ENCODE measurements around the gene MAP3K12.

DNA sequence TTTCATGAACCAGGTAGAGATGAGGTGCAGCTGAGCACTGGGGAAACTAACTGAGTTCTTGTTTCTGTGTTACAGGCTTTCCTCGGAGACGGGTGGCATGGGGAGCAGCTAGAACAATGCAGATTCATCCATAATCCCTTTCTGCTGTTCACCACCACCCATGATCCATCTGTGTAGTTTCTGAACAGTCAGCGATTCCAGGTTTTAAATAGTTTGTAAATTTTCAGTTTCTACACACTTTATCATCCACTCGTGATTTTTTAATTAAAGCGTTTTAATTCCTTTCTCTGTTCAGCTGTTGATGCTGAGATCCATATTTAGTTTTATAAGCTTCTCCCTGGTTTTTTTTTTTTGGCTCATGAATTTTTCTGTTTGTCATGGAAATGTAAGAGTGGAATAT, 19.9 kb downstream of the MAP3K12 start:
- TF ChIP-seq, protein P1, sequence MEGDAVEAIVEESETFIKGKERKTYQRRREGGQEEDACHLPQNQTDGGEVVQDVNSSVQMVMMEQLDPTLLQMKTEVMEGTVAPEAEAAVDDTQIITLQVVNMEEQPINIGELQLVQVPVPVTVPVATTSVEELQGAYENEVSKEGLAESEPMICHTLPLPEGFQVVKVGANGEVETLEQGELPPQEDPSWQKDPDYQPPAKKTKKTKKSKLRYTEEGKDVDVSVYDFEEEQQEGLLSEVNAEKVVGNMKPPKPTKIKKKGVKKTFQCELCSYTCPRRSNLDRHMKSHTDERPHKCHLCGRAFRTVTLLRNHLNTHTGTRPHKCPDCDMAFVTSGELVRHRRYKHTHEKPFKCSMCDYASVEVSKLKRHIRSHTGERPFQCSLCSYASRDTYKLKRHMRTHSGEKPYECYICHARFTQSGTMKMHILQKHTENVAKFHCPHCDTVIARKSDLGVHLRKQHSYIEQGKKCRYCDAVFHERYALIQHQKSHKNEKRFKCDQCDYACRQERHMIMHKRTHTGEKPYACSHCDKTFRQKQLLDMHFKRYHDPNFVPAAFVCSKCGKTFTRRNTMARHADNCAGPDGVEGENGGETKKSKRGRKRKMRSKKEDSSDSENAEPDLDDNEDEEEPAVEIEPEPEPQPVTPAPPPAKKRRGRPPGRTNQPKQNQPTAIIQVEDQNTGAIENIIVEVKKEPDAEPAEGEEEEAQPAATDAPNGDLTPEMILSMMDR (IDR thresholded peaks at IDR 0.05) = no peak
- no peak for TF ChIP-seq POLR2AphosphoS5 (IDR thresholded peaks at IDR 0.05)
- no peak for TF ChIP-seq POLR2A (IDR thresholded peaks at IDR 0.05)
